Gastrocnemius medialis (tissue), 4 donors: Measurements from ENCODE around the gene LIFR. TPM values are rescaled to one million over a fixed set of nuclear protein-coding genes. Genes with fewer than 3 reads are reported as not detected.
"Not testable (repeated sequence)": the region's sequence is repeated elsewhere in the genome, so short reads cannot be mapped to it uniquely, and the experiment has no call there.

Experiments
- ATAC-seq, 2 donors: fragments of 150-250 bp; one replicate each; pipeline ENCODE4 v1.9.1; 2016
- DNase-seq, 2 donors: peaks; one replicate each; pipeline ENCODE4 v3.0.0-alpha.2; 2019
- H3K27ac ChIP-seq, 4 donors: fragments of 200-600 bp; sonication (generic); 1 replicate in 1 of 4; 2 replicates in 3 of 4; pipeline ENCODE4 v1.5.1; 2016 to 2018; ENCODE audit warnings: mild to moderate bottlenecking in 2 of 4, moderate library complexity in 1 of 4
- H3K27me3 ChIP-seq, 3 donors: fragments of 200-600 bp; sonication (generic) in 2 of 3; 1 replicate in 1 of 3; 2 replicates in 2 of 3; pipeline versions ENCODE4 v1.5.1 to v1.6.0; 2016 to 2019; ENCODE audit warnings: mild to moderate bottlenecking in 1 of 3, moderate library complexity in 1 of 3
- H3K36me3 ChIP-seq, 2 donors: fragments of 200-600 bp; sonication (generic) in 1 of 2; one replicate each; pipeline ENCODE4 v1.5.1; 2017 to 2018
- H3K4me1 ChIP-seq, 2 donors: fragments of 200-600 bp; sonication (generic) in 1 of 2; one replicate each; pipeline ENCODE4 v1.5.1; 2016 to 2017; ENCODE audit warnings: mild to moderate bottlenecking in 2 of 2
- H3K4me3 ChIP-seq, 4 donors: fragments of 200-600 bp; sonication (generic) in 3 of 4; 1 replicate in 1 of 4; 2 replicates in 3 of 4; pipeline ENCODE4 v1.5.1; 2016 to 2019; ENCODE audit warnings: mild to moderate bottlenecking in 2 of 4
- H3K9me3 ChIP-seq, 3 donors: fragments of 200-600 bp; sonication (generic) in 2 of 3; 1 replicate in 1 of 3; 2 replicates in 2 of 3; pipeline ENCODE4 v1.5.1; 2016 to 2019
- CTCF ChIP-seq, 5 experiments: fragments of 450-650 bp in 3 of 5; fragments of 200-600 bp in 2 of 5; sonication (generic) in 2 of 5; IDR thresholded peaks in 4 of 5; conservative IDR thresholded peaks in 1 of 5; 1 replicate in 4 of 5; 2 replicates in 1 of 5; pipeline ENCODE4 v1.5.1; 2016 to 2019; ENCODE audit warnings: antibody characterized with exemption in 5 of 5, mild to moderate bottlenecking in 3 of 5, moderate library complexity in 3 of 5
- POLR2A ChIP-seq, 2 donors: fragments of 450-650 bp; IDR thresholded peaks; one replicate each; pipeline ENCODE4 v1.6.1; 2017; ENCODE audit warnings: antibody characterized with exemption in 2 of 2, mild to moderate bottlenecking in 2 of 2, moderate library complexity in 2 of 2
- in situ Hi-C, 4 donors: fragments of 200-750 bp; cut with MboI; loops; one replicate each; pipeline versions ENCODE4 v1.15.0 to v1.8.0; 2017; ENCODE audit warnings: low sequenced_read_pairs in 4 of 4
- intact Hi-C: fragments of 100-400 bp; cut with DNase I; formaldehyde crosslinking; loops from one replicate; pipeline ENCODE4 v1.15.1; 2023; ENCODE audit warnings: low total_unique reads
- total RNA-seq, 4 donors: library from RNA; depleted of rRNA; stranded (reverse); fragments of >200 nt; gene quantifications; one replicate each; pipeline versions ENCODE4 v1.1.0 to v1.2.3, GENCODE V29; 2016

The LIFR gene
- total RNA-seq, 4 donors from 2014 or later = 80.0 to 233 (median 89.5) TPM

GRCh38 chr5:38527475-38527874 is 29.0 kb downstream of the LIFR start:
- intact Hi-C loops = no loop called here
- Histone ChIP-seq H3K4me1 (peaks cover 14 to 29% of the 10 kb centered on the region in 2 donors), H3K9me3 (no peaks in the 10 kb centered on the region), H3K27me3 (no peaks in the 10 kb centered on the region), H3K27ac (no peak overlapping the region), H3K4me3 (no peak overlapping the region), H3K36me3 (peaks cover 2 to 62% of the 10 kb centered on the region in 2 donors)
- ATAC-seq (no peak), DNase-seq (no peak)
- TF ChIP-seq POLR2A (IDR thresholded peaks at IDR 0.05) (no peak), CTCF (IDR thresholded peaks at IDR 0.05 in 4 of 5, conservative IDR thresholded peaks at IDR 0.05 in 1 of 5) (no peak)
- in situ Hi-C loops = no loop called here

- Histone ChIP-seq H3K9me3 (no peaks in the 10 kb centered on the region), H3K36me3 (peaks cover 2 to 94% of the 10 kb centered on the region in 2 donors), H3K4me1 (peaks cover 0 to 7% of the 10 kb centered on the region in 2 donors), H3K27ac (no peak overlapping the region), H3K4me3 (no peak overlapping the region), H3K27me3 (no peaks in the 10 kb centered on the region)
- no peak for TF ChIP-seq POLR2A (IDR thresholded peaks at IDR 0.05)
- no peak for TF ChIP-seq CTCF (IDR thresholded peaks at IDR 0.05 in 4 of 5, conservative IDR thresholded peaks at IDR 0.05 in 1 of 5)
- intact Hi-C loops (no loop called here), in situ Hi-C loops (no loop called here)
- DNase-seq (no peak), ATAC-seq (no peak)
Measured at GRCh38 chr5:38524022-38524421, 32.4 kb downstream of the LIFR start.

GRCh38 chr5:38519476-38519875 is 37.0 kb downstream of the LIFR start:
- H3K4me1 ChIP-seq = no peaks in the 10 kb centered on the region
- intact Hi-C loops = no loop called here
- no peak for DNase-seq
- ATAC-seq = no peak
- TF ChIP-seq POLR2A (IDR thresholded peaks at IDR 0.05) = no peak
- no peak for TF ChIP-seq CTCF (IDR thresholded peaks at IDR 0.05 in 4 of 5, conservative IDR thresholded peaks at IDR 0.05 in 1 of 5)
- in situ Hi-C loops = no loop called here
- peaks cover 2 to 65% of the 10 kb centered on the region in 2 donors for H3K36me3 ChIP-seq
- H3K27me3 ChIP-seq = no peaks in the 10 kb centered on the region
- no peak overlapping the region for H3K4me3 ChIP-seq
- H3K9me3 ChIP-seq = no peaks in the 10 kb centered on the region
- no peak overlapping the region for H3K27ac ChIP-seq

- no peak for ATAC-seq
Measured at GRCh38 chr5:38518341-38518740, 38.1 kb downstream of the LIFR start.

GRCh38 chr5:38516649-38517048 is 39.8 kb downstream of the LIFR start:
- in situ Hi-C loops = not testable (repeated sequence)

More at GRCh38 chr5:38518341-38518740, 38.1 kb downstream of the LIFR start:
- no peaks in the 10 kb centered on the region for H3K9me3 ChIP-seq
- intact Hi-C loops = no loop called here
- TF ChIP-seq POLR2A (IDR thresholded peaks at IDR 0.05) = no peak
- TF ChIP-seq CTCF (IDR thresholded peaks at IDR 0.05 in 4 of 5, conservative IDR thresholded peaks at IDR 0.05 in 1 of 5) = no peak
- no peaks in the 10 kb centered on the region for H3K27me3 ChIP-seq
- no peak overlapping the region for H3K27ac ChIP-seq
- in situ Hi-C loops = no loop called here
- H3K4me3 ChIP-seq = no peak overlapping the region
- DNase-seq = no peak
- no peaks in the 10 kb centered on the region for H3K4me1 ChIP-seq
- peaks cover 2 to 54% of the 10 kb centered on the region in 2 donors for H3K36me3 ChIP-seq

More at GRCh38 chr5:38516649-38517048, 39.8 kb downstream of the LIFR start:
- H3K4me1 ChIP-seq, ATAC-seq, H3K9me3 ChIP-seq, H3K27ac ChIP-seq, H3K27me3 ChIP-seq, DNase-seq, intact Hi-C loops, H3K4me3 ChIP-seq: not testable (repeated sequence)
- peaks cover 0 to 39% of the 10 kb centered on the region in 2 donors for H3K36me3 ChIP-seq
